Measurements from ENCODE around the gene CORO1C.
A peak's percentile ranks its signal among the peaks of the same experiment; 100 is the strongest.
"Not testable (repeated sequence)": the region's sequence is repeated elsewhere in the genome, so short reads cannot be mapped to it uniquely, and the experiment has no call there.

Gene CORO1C

GRCh38 chr12:108752387-108752786, 21.1 kb upstream of the CORO1C start:
- DNase-seq, result no peak

GRCh38 chr12:108751821-108752220, 20.5 kb upstream of the CORO1C start:
- no peak for DNase-seq

- not testable (repeated sequence) for DNase-seq
These were observed 19.7 kb upstream of the CORO1C start for GRCh38 chr12:108751003-108751402.

GRCh38 chr12:108750526-108750925, 19.2 kb upstream of the CORO1C start:
- no peak for DNase-seq

GRCh38 chr12:108747563-108747962, 16.2 kb upstream of the CORO1C start:
- DNase-seq, result no peak

- DNase-seq, result no peak
These were observed 14.3 kb upstream of the CORO1C start for GRCh38 chr12:108745641-108746040.

GRCh38 chr12:108744021-108744897, 12.9 kb upstream of the CORO1C start:
- DNase-seq, result no peak

GRCh38 chr12:108738170-108738569, 6.9 kb upstream of the CORO1C start:
- DNase-seq, result no peak

GRCh38 chr12:108735855-108736254, 4.5 kb upstream of the CORO1C start:
- no peak for DNase-seq

GRCh38 chr12:108734200-108734906, 3.0 kb upstream of the CORO1C start:
- no peak for DNase-seq

- not testable (repeated sequence) for DNase-seq
These were observed 1.9 kb upstream of the CORO1C start for GRCh38 chr12:108733230-108733531.

- no peak for DNase-seq
These were observed 1.3 kb upstream of the CORO1C start for GRCh38 chr12:108732489-108733229.

GRCh38 chr12:108731866-108732461, 646 bp upstream of the CORO1C start:
- peak; percentile 98 for DNase-seq

GRCh38 chr12:108730365-108731104, 783 bp downstream of the CORO1C start:
- peak; percentile 73 for DNase-seq

GRCh38 chr12:108729612-108730364, 1.5 kb downstream of the CORO1C start:
- no peak for DNase-seq

GRCh38 chr12:108728820-108729611, 2.3 kb downstream of the CORO1C start:
- DNase-seq, result no peak

GRCh38 chr12:108727868-108728735, 3.2 kb downstream of the CORO1C start:
- DNase-seq, result no peak

GRCh38 chr12:108727161-108727560, 4.2 kb downstream of the CORO1C start:
- DNase-seq, result no peak

GRCh38 chr12:108724890-108725151, 6.5 kb downstream of the CORO1C start:
- DNase-seq, result no peak

Measured in activated effector memory CD4-positive, alpha-beta T cell treated with anti-CD3 and anti-CD28 coated beads, Interleukin-2, amount 50 U/mL, for 16 hours (primary cell).